NCI-H774 (cell line): ENCODE results near the gene TPM1.

Experiments
- DNase-seq: peaks from one replicate; lab custom pipeline; 2025; lab: John Stamatoyannopoulos, UW

The TPM1 gene

GRCh38 chr15:63054985-63055384 lies 12.4 kb downstream of the TPM1 start:
- no peak for DNase-seq

- no peak for DNase-seq
Observed at GRCh38 chr15:63056829-63057228, 14.3 kb downstream of the TPM1 start.

- no peak for DNase-seq
Observed at GRCh38 chr15:63057468-63058345, 15.2 kb downstream of the TPM1 start.

GRCh38 chr15:63059075-63059474 lies 16.5 kb downstream of the TPM1 start:
- no peak for DNase-seq

- no peak for DNase-seq
Observed at GRCh38 chr15:63059573-63060216, 17.1 kb downstream of the TPM1 start.

- no peak for DNase-seq
Observed at GRCh38 chr15:63060699-63061098, 18.2 kb downstream of the TPM1 start.

- DNase-seq = no peak
Observed at GRCh38 chr15:63061975-63062374, 19.4 kb downstream of the TPM1 start.

GRCh38 chr15:63063164-63063756 lies 20.7 kb downstream of the TPM1 start:
- DNase-seq = no peak

GRCh38 chr15:63063877-63064409 lies 21.4 kb downstream of the TPM1 start:
- DNase-seq = no peak

- DNase-seq = no peak
Observed at GRCh38 chr15:63065262-63066221, 23.0 kb downstream of the TPM1 start.

GRCh38 chr15:63066272-63066671 lies 23.7 kb downstream of the TPM1 start:
- DNase-seq = no peak

- no peak for DNase-seq
Observed at GRCh38 chr15:63067306-63067705, 24.8 kb downstream of the TPM1 start.

GRCh38 chr15:63067976-63068743 lies 25.6 kb downstream of the TPM1 start:
- no peak for DNase-seq

- no peak for DNase-seq
Observed at GRCh38 chr15:63069616-63070090, 27.1 kb downstream of the TPM1 start.

GRCh38 chr15:63070681-63071129 lies 28.2 kb downstream of the TPM1 start:
- no peak for DNase-seq

- DNase-seq = no peak
Observed at GRCh38 chr15:63071288-63071909, 28.9 kb downstream of the TPM1 start.

- no peak for DNase-seq
Observed at GRCh38 chr15:63072023-63072650, 29.6 kb downstream of the TPM1 start.

GRCh38 chr15:63072809-63073277 lies 30.3 kb downstream of the TPM1 start:
- DNase-seq = no peak

- DNase-seq = no peak
Observed at GRCh38 chr15:63073497-63074172, 31.1 kb downstream of the TPM1 start.
